ENCODE measurements around the gene SSH2. TPM values are rescaled to one million over a fixed set of nuclear protein-coding genes. Genes with fewer than 3 reads are reported as not detected.

SSH2 gene
- total RNA-seq, 4 donors from 2014 or later, result 140 to 241 (median 172) TPM

GRCh38 chr17:29576214-29577000 lies 353.6 kb downstream of the SSH2 start:
- Histone ChIP-seq H3K27me3 (no peaks in the 10 kb centered on the region), H3K9me3 (no peaks in the 10 kb centered on the region), H3K27ac (no peak overlapping the region), H3K4me3 (no peak overlapping the region), H3K36me3 (peaks cover 0 to 67% of the 10 kb centered on the region in 2 donors), H3K4me1 (peaks cover 5 to 7% of the 10 kb centered on the region in 2 donors)
- TF ChIP-seq CTCF (IDR thresholded peaks at IDR 0.05 in 4 of 5, conservative IDR thresholded peaks at IDR 0.05 in 1 of 5), result no peak
- no peak for TF ChIP-seq POLR2A (IDR thresholded peaks at IDR 0.05)
- ATAC-seq, result no peak
- in situ Hi-C loops (cut with MboI; ENCODE audit: low sequenced_read_pairs in 4 of 4) (loop anchor here in 2 of 4 donors (10.0 to 25.0 kb wide), 2 partner anchors 208 to 361 kb away; partner anchors contain the start of genes EFCAB5 (in 1 of the 2) and SSH2 (in 1 of the 2)), intact Hi-C loops (cut with DNase I; ENCODE audit: low total_unique reads) (no loop called here)
- no peak for DNase-seq

Other genes with a start within 250 kb of the SSH2 start
- under 1 TPM in 2 of 4 donors, not detected in 2; 0.04 to 0.36 TPM for gene EFCAB5, start 11.4 kb upstream of the SSH2 start, total RNA-seq
- 10 to 100 TPM in 3 of 4 donors, 1 to 10 TPM in 1; 7.4 to 13.3 (median 11.0) TPM for gene NSRP1, start 186.6 kb upstream of the SSH2 start, total RNA-seq